Right forelimb (tissue), 1 donor: ENCODE data around the gene GFAP.

Experiments
- DNase-seq: peaks from one replicate; pipeline ENCODE4 v3.0.0-alpha.2; 2018

The GFAP gene

GRCh38 chr17:44912763-44913544 lies 2.3 kb downstream of the GFAP start:
- peak; percentile 27 for DNase-seq

GRCh38 chr17:44911133-44912001 lies 3.9 kb downstream of the GFAP start:
- peak; percentile 48 for DNase-seq

GRCh38 chr17:44910231-44911106 lies 4.8 kb downstream of the GFAP start:
- peak; percentile 16 for DNase-seq

GRCh38 chr17:44909681-44910144 lies 5.6 kb downstream of the GFAP start:
- DNase-seq, result no peak

GRCh38 chr17:44908761-44909326 lies 6.5 kb downstream of the GFAP start:
- DNase-seq, result no peak

GRCh38 chr17:44907729-44908470 lies 7.4 kb downstream of the GFAP start:
- no peak for DNase-seq

- DNase-seq, result no peak
Measured at GRCh38 chr17:44906763-44907728, 8.3 kb downstream of the GFAP start.

GRCh38 chr17:44906010-44906646 lies 9.2 kb downstream of the GFAP start:
- no peak for DNase-seq

GRCh38 chr17:44905006-44906000 lies 10.0 kb downstream of the GFAP start:
- no peak for DNase-seq

- DNase-seq, result no peak
Measured at GRCh38 chr17:44904001-44904984, 11.0 kb downstream of the GFAP start.

- DNase-seq, result no peak
Measured at GRCh38 chr17:44903012-44903685, 12.2 kb downstream of the GFAP start.

- no peak for DNase-seq
Measured at GRCh38 chr17:44902135-44902760, 13.1 kb downstream of the GFAP start.

- DNase-seq, result no peak
Measured at GRCh38 chr17:44901411-44901921, 13.8 kb downstream of the GFAP start.

- no peak for DNase-seq
Measured at GRCh38 chr17:44900894-44901293, 14.4 kb downstream of the GFAP start.

GRCh38 chr17:44899074-44899782 lies 16.1 kb downstream of the GFAP start, which contains the start of gene EFTUD2:
Gene EFTUD2 (minus strand): TSS chr17:44899445. CDS start chr17:44894521, 4,924 bp downstream.
- peak; percentile 99 for DNase-seq
